B cell (primary cell): Measurements from ENCODE around the gene DNAJC25.

Experiments used
- CTCF ChIP-seq: fragments of 200-600 bp; IDR thresholded peaks from one replicate; pipeline ENCODE4 v1.8.0; 2022; ENCODE audit warnings: antibody characterized with exemption, mild to moderate bottlenecking
- EZH2 ChIP-seq: IDR thresholded peaks from 2 replicates; pipeline ENCODE4 v1.6.1; 2012; ENCODE audit warnings: borderline replicate concordance, low read depth, mild to moderate bottlenecking, moderate library complexity, low read length; ENCODE audit not compliant: insufficient read depth, poor library complexity, severe bottlenecking

DNA sequence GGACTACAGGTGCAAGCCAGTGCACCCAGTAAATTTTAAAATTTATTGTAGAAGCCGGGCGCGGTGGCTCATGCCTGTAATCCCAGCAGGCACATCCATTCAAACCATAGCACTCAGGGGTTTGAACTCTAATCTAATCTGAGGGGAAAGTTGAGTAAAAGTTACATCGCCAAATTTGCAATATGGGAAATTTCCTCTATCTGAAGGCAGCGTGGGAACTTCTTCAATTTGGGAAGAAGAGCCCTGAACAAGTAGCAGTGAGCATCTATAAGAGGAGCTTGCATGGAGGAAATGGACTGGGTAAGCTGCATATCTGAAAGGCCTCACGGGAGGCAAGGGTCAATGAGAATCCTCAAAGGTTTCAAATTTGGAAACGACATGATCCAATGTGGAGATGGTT is 2.7 kb upstream of the DNAJC25 start:
- TF ChIP-seq EZH2 (no peak), CTCF (no peak)
